Liver (tissue), 9 donors: Measurements from ENCODE around the gene PCBD1. TPM values are rescaled to one million over a fixed set of nuclear protein-coding genes. Genes with fewer than 3 reads are reported as not detected.

Experiments
- DNase-seq: peaks from one replicate; pipeline ENCODE4 v3.0.0-alpha.2; 2017; ENCODE audit warnings: low spot score
- H3K27ac ChIP-seq, 2 donors: one replicate each; pipeline ENCODE4 v1.7.0; 2013; ENCODE audit warnings: inconsistent platforms in 2 of 2, low read length in 2 of 2, control low read depth in 1 of 2, low read depth in 1 of 2, mild to moderate bottlenecking in 1 of 2
- H3K27me3 ChIP-seq, 4 donors: one replicate each; pipeline versions ENCODE4 v1.6.1 to v1.7.0; 2013; ENCODE audit warnings: low read length in 3 of 4, inconsistent platforms in 1 of 4, mild to moderate bottlenecking in 1 of 4, moderate library complexity in 1 of 4; ENCODE audit not compliant: control insufficient read depth in 4 of 4, insufficient read depth in 4 of 4
- H3K36me3 ChIP-seq, 4 donors: one replicate each; pipeline versions ENCODE4 v1.6.1 to v1.7.0; 2013; ENCODE audit warnings: low read length in 3 of 4, mild to moderate bottlenecking in 3 of 4, low read depth in 1 of 4, moderate library complexity in 1 of 4; ENCODE audit not compliant: control insufficient read depth in 4 of 4, insufficient read depth in 3 of 4
- H3K4me1 ChIP-seq, 4 donors: one replicate each; pipeline versions ENCODE4 v1.6.1 to v1.7.0; 2013; ENCODE audit warnings: low read length in 3 of 4, mild to moderate bottlenecking in 3 of 4, moderate library complexity in 1 of 4; ENCODE audit not compliant: control insufficient read depth in 4 of 4, insufficient read depth in 4 of 4
- H3K4me3 ChIP-seq, 3 donors: one replicate each; pipeline versions ENCODE4 v1.6.1 to v1.7.0; 2013; ENCODE audit warnings: low read length in 3 of 3, control low read depth in 1 of 3, low read depth in 1 of 3, mild to moderate bottlenecking in 1 of 3
- H3K9ac ChIP-seq, 2 donors: one replicate each; pipeline ENCODE4 v1.7.0; 2013; ENCODE audit warnings: low read length in 2 of 2, mild to moderate bottlenecking in 2 of 2, moderate library complexity in 2 of 2, control low read depth in 1 of 2, low read depth in 1 of 2
- H3K9me3 ChIP-seq, 4 donors: one replicate each; pipeline versions ENCODE4 v1.6.1 to v1.7.0; 2013; ENCODE audit warnings: low read length in 3 of 4; ENCODE audit not compliant: control insufficient read depth in 4 of 4
- ATF3 ChIP-seq: IDR thresholded peaks from 2 replicates; pipeline ENCODE4 v1.6.1; 2016; ENCODE audit warnings: antibody characterized with exemption
- CTCF ChIP-seq: fragments of 150-350 bp; IDR thresholded peaks from 2 replicates; pipeline ENCODE4 v1.5.1; 2017; ENCODE audit warnings: improper control_type of control experiment, low read depth, low read length; ENCODE audit not compliant: missing input control
- EGR1 ChIP-seq, 2 donors: IDR thresholded peaks; 2 replicates each; pipeline ENCODE4 v1.6.1; 2016 to 2018; ENCODE audit warnings: antibody characterized with exemption in 2 of 2, low read depth in 2 of 2
- FOXA1 ChIP-seq: IDR thresholded peaks from 2 replicates; pipeline ENCODE4 v1.6.1; 2016; ENCODE audit warnings: antibody characterized with exemption
- GABPA ChIP-seq, 2 donors: IDR thresholded peaks in 1 of 2; conservative IDR thresholded peaks in 1 of 2; 2 replicates each; pipeline ENCODE4 v1.6.1; 2016; ENCODE audit warnings: antibody characterized with exemption in 2 of 2, mild to moderate bottlenecking in 1 of 2, moderate library complexity in 1 of 2
- HNF4A ChIP-seq, 2 donors: conservative IDR thresholded peaks; 2 replicates each; pipeline ENCODE4 v1.6.1; 2016; ENCODE audit warnings: antibody characterized with exemption in 2 of 2, mild to moderate bottlenecking in 2 of 2
- JUND ChIP-seq, 2 donors: IDR thresholded peaks; 2 replicates each; pipeline ENCODE4 v1.6.1; 2016; ENCODE audit warnings: antibody characterized with exemption in 2 of 2
- MAX ChIP-seq: IDR thresholded peaks from 2 replicates; pipeline ENCODE4 v1.6.1; 2016; ENCODE audit warnings: antibody characterized with exemption
- NR2F2 ChIP-seq: IDR thresholded peaks from 2 replicates; pipeline ENCODE4 v1.6.1; 2016; ENCODE audit warnings: antibody characterized with exemption
- RAD21 ChIP-seq, 2 donors: IDR thresholded peaks; 2 replicates each; pipeline ENCODE4 v1.6.1; 2016; ENCODE audit warnings: antibody characterized with exemption in 2 of 2, mild to moderate bottlenecking in 2 of 2
- REST ChIP-seq: IDR thresholded peaks from 2 replicates; pipeline ENCODE4 v1.6.1; 2016; ENCODE audit warnings: antibody characterized with exemption, mild to moderate bottlenecking
- RXRA ChIP-seq, 2 donors: IDR thresholded peaks; 2 replicates each; pipeline ENCODE4 v1.6.1; 2017 to 2018; ENCODE audit warnings: antibody characterized with exemption in 2 of 2, mild to moderate bottlenecking in 1 of 2
- SP1 ChIP-seq: IDR thresholded peaks from 2 replicates; pipeline ENCODE4 v1.6.1; 2018; ENCODE audit warnings: antibody characterized with exemption, mild to moderate bottlenecking
- TAF1 ChIP-seq: conservative IDR thresholded peaks from 2 replicates; pipeline ENCODE4 v1.6.1; 2016; ENCODE audit warnings: antibody characterized with exemption, mild to moderate bottlenecking
- YY1 ChIP-seq: IDR thresholded peaks from 2 replicates; pipeline ENCODE4 v1.6.1; 2016; ENCODE audit warnings: antibody characterized with exemption, mild to moderate bottlenecking
- ZBTB33 ChIP-seq: IDR thresholded peaks from 2 replicates; pipeline ENCODE4 v1.6.1; 2016; ENCODE audit warnings: antibody characterized with exemption
- WGBS: extraction: QIAGEN DNeasy Blood & Tissue Kit; methylation state at CpG from one replicate; pipeline ENCODE4 v1.1.7; 2013; 5-methylcytosine and 5-hydroxymethylcytosine counted together
- polyA plus RNA-seq, 2 donors: library from polyadenylated mRNA; stranded (reverse) in 1 of 2; unstranded in 1 of 2; fragments of 200-250 nt in 1 of 2; fragments of >200 nt in 1 of 2; fragmentation: Nextera tagmentation in 1 of 2; extraction: Ambion mirVana in 1 of 2; gene quantifications; one replicate each; pipeline versions ENCODE4 v1.2.1 to v1.2.3, GENCODE V29; 2013 to 2015
- total RNA-seq, 2 donors: library from RNA; depleted of rRNA; stranded (reverse); fragments of >200 nt; gene quantifications; one replicate each; pipeline ENCODE4 v1.2.3, GENCODE V29; 2014
- donor health status: healthy.
- donor health status: healthy.
- donor health status: healthy.
- donor health status: healthy.
- donor health status: healthy.

Gene PCBD1
- total and polyA plus RNA-seq, 4 donors, result 72.0 to 458 (median 171) TPM

- TF ChIP-seq GABPA (IDR thresholded peaks at IDR 0.05 in 1 of 2, conservative IDR thresholded peaks at IDR 0.05 in 1 of 2) (no peak), TAF1 (no peak), ATF3 (no peak), ZBTB33 (no peak), YY1 (no peak), RAD21 (IDR thresholded peaks at IDR 0.05) (no peak), NR2F2 (no peak), FOXA1 (no peak)
- WGBS, result 92% methylated on average over 5 of the region's 5 CpGs
- no peaks in the 10 kb centered on the region for H3K36me3 ChIP-seq
- no peaks in the 10 kb centered on the region for H3K27me3 ChIP-seq
- H3K9ac ChIP-seq, result no peak overlapping the region
- no peaks in the 10 kb centered on the region for H3K4me1 ChIP-seq
- no peak overlapping the region for H3K27ac ChIP-seq
- H3K4me3 ChIP-seq, result no peak overlapping the region
- H3K9me3 ChIP-seq, result no peaks in the 10 kb centered on the region
- DNase-seq, result no peak
Observed at GRCh38 chr10:70915206-70915605, 26.8 kb upstream of the PCBD1 start.

GRCh38 chr10:70914316-70914864 lies 26.0 kb upstream of the PCBD1 start:
- no peak for DNase-seq
- H3K27me3 ChIP-seq, result no peaks in the 10 kb centered on the region
- TF ChIP-seq HNF4A (conservative IDR thresholded peaks at IDR 0.05) (no peak), RAD21 (IDR thresholded peaks at IDR 0.05) (no peak), FOXA1 (no peak), SP1 (no peak), CTCF (no peak), GABPA (IDR thresholded peaks at IDR 0.05 in 1 of 2, conservative IDR thresholded peaks at IDR 0.05 in 1 of 2) (no peak), EGR1 (IDR thresholded peaks at IDR 0.05; ENCODE audit: low read depth in 2 of 2) (no peak), ZBTB33 (no peak), MAX (no peak), JUND (IDR thresholded peaks at IDR 0.05) (no peak), TAF1 (no peak), YY1 (no peak), RXRA (IDR thresholded peaks at IDR 0.05) (no peak), REST (no peak), NR2F2 (no peak)
- H3K27ac ChIP-seq, result no peak overlapping the region
- H3K9ac ChIP-seq, result no peak overlapping the region
- H3K4me1 ChIP-seq, result no peaks in the 10 kb centered on the region
- 86% methylated on average over 10 of the region's 10 CpGs for WGBS
- H3K4me3 ChIP-seq, result no peak overlapping the region
- no peaks in the 10 kb centered on the region for H3K36me3 ChIP-seq
- no peaks in the 10 kb centered on the region for H3K9me3 ChIP-seq
